ENCODE measurements around the gene PCDH15.
"Not testable (repeated sequence)": the region's sequence is repeated elsewhere in the genome, so short reads cannot be mapped to it uniquely, and the experiment has no call there.

Gene PCDH15

DNA sequence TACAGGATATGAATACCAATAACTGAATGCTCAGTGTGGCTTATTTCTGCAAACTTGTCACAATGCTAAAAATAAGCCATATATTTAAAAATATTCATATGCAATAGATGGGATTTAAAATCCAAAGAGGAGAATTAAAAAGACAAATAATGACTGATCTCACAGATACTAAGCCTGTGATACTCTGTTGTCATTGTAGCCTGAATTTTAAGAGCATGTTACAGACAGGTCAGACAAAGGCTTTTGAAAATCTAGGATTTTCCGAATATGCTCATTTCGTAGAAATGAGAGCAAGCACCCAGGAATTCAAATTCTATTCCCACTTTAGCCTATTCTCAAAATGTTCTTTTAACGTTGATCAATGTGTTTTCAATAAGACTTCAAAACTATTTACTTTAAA lies 269.7 kb downstream of the PCDH15 start:
- DNase-seq: no peak

DNA sequence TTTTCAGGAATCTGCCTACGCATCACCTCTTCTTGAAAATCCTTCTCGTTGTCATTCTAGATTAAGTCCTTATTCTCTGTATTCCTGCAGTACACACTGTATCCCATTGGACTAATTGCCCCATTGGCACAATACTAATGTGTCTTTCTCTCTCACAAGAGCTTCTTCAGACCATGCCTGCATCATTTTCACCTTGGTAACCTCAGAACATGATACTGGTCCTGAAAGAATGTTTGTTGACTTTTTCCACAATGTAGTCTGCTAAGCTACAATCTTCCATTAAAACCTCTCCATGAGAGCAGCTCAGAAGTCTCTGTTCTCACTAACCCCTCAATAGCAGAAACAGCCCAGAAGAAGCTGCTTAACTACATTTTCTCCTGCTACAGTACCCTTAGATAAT lies 270.7 kb downstream of the PCDH15 start:
- no peak for DNase-seq

DNA sequence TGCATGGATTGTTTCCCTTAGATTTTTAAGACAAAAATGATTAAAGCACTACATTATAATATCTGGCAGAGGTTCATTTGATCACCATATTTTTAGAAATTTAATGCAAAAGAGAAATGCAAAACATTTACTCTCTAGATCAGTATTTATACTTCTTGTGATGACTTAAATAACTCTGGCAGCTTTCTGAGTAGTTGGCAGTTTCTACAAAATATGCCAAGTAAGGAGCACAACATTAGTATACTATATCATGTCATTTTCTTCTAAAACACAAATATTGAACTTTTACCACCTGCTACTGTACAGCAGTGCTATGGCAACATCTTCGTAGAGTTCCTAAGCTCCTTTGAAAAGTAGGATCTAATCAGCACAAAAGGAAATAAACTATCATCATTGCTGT lies 275.2 kb downstream of the PCDH15 start:
- no peak for DNase-seq

DNA sequence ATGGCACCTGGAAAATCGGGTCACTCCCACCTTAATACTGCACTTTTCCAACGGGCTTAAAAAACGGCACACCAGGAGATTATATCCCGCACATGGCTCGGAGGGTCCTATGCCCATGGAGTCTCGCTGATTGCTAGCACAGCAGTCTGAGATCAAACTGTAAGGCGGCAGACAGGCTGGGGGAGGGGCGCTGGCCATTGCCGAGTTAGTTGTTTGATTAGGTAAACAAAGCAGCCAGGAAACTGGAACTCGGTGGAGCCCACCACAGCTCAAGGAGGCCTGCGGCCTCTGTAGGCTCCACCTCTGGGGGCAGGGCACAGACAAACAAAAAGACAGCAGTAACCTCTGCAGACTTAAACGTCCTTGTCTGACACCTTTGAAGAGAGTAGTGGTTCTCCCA lies 285.8 kb downstream of the PCDH15 start:
- not testable (repeated sequence) for DNase-seq

DNA sequence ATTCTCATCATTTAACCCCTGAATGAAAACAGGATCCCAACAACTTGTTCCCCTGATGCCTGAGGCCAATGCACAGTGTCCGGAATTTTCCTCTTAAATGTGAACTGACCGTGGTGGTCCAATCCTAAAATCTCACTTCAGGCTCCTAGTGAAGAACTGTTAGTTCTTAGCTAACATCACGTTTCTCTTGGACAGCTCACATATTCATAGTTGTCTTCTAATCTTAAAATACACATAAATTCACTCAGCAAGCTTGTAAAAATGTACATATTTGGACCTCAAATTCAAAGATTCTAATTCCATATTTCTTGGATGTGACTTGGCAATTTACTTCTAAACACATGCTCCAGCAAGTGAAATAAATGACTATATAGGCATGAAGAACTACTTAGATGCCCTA lies 297.2 kb downstream of the PCDH15 start:
- no peak for DNase-seq

DNA sequence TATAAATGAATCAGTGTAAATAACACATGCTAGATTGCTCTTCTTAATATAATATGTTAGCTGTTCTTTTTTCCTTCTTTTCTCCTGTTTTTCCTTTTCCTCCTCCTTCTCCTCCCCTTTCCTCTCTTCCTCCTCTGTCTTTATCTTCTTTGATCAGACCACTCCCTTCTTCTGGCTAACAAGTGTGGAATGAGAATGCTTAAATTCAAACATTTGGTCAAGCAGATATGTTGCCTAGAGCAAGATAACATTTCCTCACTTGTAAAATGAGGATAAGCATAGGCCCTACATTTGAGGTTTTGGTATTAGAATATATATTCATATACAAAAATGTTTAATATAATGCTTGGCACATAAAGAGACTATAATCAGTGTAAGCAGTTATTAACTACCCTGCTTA lies 299.1 kb downstream of the PCDH15 start:
- DNase-seq: no peak

DNA sequence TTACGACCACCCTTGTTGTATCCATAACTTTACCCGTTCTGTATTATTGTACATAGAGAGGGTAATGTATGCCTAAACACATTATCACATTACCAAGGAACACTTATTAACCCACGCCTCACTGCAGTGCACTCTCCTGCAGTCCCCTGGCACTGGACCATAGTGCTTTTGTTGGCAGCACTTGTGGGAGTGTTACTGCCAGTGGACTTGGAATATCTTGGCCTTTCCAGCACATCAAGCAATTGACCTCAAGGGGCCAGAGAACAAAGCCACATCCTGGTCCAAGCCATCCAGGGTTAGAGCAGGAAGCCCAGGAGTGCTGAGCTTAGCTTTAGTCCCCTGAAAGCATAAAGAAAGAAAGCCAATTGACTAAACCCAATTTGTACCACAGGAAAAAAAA lies 304.2 kb downstream of the PCDH15 start:
- DNase-seq: no peak

DNA sequence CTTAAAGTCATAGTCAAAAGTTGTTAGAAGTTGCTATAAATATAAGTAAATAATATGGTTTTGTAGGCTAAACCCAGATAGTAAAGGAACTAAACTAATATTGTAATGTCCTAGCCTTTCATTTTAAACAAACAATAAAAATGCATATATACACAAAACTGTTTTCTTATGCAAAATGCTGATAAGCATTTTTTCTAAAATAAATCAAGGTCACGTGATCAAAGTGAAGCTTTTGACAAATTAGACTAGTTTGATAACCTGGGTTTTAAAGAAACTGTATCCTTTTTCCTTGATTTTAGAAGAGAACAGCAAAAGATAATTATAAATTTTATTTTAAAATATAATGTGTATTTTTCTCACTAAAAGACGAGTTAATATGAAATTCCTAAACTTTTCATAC lies 313.3 kb downstream of the PCDH15 start:
- DNase-seq: no peak

DNA sequence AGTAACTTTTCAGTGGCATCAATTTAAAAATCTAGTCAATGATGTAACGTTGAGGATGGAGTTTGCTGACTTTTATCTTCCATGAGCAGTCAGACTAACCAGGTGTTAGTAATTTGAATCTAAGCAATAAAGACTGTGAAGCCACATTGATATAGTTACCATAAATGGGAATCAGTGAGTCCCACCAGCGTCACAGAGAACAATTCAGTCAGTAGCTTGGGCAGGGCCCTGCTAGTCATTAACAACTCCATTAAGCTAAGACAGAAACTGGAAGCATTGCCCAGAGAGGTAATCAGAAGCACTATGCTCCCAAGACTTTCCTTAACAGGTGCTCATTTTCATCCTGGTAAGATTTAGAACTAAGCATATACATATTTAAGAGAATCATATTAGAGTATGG lies 315.1 kb downstream of the PCDH15 start:
- no peak for DNase-seq

DNA sequence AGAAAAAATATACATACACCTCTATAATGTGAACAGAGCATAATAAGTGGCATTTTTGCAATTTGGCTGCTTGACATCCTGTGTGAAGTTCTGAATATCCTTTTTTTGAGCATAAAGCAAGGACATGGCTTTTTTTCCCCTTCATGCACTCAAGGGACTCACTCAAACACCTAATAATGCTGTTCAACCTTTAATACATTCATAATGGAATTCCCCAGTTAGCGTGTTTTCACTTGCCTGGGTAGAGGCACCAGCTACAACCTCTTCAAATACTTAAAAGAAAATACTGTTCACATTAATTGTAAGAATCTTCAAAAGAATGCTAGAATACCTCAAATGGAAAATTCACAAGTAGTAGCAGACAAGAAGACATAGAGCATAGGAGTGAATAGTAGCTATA lies 316.8 kb downstream of the PCDH15 start:
- no peak for DNase-seq

DNA sequence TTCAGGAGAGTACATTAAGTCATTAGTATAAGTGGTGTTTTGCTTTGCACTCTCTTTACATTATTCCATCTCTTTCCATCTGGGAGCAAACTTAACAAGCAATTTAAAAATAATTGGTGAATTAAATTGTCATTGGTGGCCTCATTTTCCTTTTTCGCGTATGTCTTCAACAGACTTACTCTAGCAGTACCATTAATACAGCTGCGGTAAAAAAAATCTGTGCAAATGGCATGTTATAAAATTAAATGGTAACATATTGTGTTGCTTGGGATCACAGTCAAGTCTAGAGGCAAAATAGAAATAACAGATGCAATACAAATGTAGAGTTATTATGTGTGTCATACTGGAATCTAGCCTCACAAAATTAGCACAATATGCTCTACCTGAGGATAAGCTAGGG lies 322.4 kb downstream of the PCDH15 start:
- DNase-seq: no peak

DNA sequence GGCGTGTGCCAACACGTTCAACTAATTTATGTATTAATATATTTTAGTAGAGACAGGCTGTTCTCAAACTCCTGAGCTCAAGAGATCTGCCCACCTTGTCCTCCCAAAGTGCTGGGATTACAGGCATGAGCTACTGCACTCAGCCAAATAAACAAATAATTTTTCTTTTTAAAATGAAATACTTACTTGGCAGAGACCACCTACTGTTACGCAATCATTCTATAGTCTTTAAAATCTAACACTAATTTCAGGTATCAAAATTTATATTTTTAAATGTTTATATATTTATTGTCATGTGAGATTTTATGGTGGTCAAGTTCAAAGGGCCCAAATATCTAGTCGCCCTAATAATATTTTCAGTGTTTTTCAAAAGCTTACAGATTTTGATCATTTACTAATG lies 323.3 kb downstream of the PCDH15 start:
- DNase-seq: no peak

DNA sequence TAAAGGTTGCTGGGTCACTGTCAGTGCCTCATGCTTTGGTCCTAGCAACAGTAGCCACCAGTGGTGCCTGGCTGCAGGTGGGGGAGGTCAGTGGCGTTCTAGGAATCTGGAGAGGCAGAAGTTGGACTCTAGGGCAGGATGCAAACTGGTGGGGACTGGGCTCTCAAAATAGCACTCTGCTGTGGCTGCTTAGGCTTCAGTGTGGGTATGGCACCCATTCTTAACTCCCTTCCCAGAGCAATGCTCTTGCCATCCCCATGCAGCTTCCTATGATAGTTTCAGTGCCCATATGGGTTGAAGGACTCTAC lies 330.8 kb downstream of the PCDH15 start:
- no peak for DNase-seq

DNA sequence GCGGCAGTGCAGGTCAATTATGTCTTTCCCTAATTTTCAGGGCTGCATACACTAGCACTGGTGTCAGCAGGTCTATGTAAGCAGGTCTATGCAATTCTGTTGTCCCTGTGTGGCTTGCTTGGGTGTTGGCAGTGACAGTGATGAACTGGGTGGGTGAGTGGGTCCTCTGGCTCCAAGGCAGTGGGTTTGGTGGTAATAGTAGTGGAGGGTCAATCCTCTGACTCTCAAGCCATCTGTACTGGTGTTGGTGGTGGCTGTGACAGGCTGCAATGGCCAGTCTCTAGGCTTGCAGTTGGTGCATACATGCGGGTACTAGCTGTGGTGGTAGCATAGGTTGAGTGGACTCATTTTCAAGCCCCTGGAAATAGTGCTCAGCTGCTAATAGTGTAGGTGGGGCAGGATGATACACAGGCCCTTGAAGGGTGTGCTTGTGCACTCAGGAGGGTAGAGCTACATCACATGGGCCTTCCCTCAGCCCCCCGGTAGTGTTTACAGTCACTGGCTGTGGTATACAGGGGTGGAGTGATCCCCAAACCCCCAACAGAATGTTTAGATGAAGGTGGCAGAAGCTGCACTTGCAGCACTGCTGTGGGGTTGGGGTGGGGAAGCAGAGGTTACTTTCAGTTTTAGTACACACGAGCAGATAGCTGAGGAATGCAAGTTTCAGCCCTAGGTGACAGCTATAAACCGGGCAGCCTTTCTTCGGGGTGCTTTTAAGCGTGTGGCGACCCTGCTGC lies 331.3 kb downstream of the PCDH15 start:
- DNase-seq: no peak

DNA sequence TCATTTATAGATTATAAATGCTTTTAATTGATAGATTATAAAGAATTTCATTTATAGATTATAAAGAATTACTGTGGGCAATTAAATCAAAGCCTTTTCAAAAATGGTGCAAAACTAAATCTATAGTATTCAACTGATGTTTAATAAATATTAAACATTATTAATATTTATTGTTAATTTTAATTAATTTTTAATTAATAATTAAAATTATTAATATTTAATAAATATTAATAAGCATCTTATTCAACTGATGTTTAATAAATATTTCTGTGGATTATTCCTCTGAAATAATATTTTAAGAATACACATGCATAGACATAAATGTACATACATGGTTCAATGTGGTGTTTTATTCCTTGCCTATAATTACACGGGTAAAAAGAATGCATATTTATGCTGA lies 346.8 kb downstream of the PCDH15 start:
- no peak for DNase-seq

DNA sequence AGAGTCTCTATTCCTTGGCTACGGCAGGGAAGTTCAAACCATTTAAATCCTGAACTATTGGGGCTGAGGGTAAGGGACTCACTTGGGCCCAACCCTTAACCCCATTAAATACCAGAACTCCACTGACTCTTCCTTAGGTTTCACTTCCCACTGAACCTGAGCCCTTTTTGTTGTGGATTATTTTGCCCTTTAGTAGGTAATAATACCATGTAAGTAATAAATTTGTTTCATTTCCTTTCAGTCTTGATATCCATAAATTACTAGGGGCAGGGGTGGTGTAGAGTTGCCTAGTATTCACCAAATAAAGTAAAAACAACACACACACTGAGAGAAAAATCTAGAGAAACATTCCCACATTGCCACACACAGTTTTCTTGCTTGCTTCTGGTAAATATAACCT lies 352.0 kb downstream of the PCDH15 start:
- no peak for DNase-seq

DNA sequence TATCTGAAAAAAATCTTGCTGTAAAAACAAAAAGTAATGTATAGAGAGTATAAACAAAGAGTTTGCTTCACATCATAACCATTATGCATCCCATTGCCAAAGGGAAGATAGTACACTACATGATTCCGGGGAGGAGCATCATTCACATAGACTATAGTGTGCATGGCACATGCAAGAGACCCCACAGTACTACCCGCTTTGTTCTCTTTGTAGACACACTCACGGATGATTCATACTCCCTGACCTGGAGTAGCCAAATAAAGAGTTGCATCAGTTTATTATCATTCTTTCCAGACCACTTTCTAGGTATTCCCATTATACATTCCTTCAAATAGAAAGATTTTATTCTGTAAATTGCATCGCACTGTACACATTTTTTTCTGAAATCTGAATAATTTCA lies 356.9 kb downstream of the PCDH15 start:
- no peak for DNase-seq

DNA sequence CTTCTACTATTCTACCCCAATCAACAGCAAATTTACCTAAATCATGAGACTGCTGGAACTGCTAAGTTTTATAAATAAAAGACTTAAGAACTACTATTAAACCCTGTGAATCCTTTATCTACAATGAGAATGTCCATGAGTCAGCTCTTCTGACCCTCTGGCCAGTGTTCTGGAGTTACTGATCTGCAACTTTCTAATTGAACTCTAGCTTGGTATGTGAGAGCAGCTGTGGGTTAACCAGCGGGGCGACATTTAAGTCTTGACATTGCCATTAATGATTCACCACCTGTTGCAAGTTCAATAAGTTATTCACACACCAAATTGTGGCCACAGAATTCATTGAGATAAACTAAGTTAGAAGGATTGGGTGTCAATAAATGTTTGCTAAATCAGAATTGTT lies 359.8 kb downstream of the PCDH15 start:
- no peak for DNase-seq

DNA sequence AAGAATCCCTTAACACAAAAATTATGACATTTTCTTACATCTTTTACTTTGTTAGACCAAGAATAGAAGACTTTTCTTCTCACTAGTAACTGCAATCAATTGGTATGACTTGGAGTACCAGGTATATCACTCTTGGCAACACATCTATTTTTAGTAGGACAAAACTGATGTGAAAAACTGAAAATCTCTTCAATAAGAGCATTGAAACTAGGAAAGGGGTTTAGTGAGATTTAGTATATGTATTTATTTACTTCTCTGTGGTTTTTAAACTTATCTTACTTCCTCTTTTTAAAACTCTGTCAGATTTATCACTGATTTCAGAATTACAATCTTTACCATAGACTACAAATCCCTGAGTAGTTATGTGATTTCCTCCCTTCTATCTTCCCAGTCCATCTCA lies 366.2 kb downstream of the PCDH15 start:
- no peak for DNase-seq

DNA sequence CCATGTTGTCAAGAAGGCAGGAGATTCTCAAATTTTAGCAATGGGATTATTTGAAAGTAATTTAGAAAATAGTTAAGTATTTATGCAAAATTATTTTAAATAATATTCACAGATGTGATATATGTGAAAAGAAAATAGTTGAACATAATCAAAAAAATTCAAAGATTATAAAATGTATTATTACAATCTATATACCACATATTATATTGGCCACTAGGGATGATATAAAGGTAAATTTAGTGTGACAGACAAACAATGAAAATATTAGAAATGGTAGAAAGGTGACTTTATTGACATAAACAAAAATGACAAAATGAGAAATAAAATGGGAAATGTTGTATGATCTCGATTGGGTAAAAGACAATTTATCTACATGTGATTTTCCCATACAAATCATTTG lies 385.5 kb downstream of the PCDH15 start:
- no peak for DNase-seq

DNA sequence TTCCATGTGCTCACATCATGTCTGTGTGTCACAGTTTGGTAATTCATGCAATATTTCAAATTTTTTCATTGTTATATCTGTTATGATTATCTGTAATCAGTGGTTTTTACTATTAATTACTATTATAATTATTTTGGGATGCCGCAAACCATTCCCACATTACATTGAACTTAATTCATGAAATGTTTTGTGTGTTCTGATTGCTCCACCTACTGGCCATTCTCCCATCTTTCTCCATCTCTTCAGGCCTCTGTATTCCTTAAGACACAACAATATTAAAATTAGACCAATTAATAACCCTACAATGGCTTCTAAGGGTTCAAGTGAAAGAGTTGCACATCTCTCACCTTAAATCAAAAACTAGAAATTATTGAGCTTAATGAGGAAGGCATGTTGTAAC lies 398.5 kb downstream of the PCDH15 start:
- no peak for DNase-seq

DNA sequence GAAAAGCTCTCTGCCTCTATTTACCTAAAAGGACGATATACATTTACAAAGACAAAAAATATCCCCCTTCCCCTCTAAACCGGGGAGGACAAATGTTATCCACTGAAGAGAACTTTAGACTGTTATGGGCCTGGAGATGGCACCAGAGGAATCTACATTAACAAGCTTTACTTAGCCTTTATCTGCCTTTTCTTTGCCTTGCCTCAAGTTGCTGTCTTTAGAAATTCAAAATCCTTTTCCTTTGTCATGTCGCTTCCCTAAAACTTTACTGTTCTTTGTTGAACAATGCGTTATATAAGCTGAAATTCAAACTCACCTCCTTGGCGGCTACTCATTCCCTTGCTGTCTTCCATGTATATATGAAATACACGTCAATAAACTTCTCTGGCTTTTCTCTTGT lies 405.0 kb downstream of the PCDH15 start:
- no peak for DNase-seq

DNA sequence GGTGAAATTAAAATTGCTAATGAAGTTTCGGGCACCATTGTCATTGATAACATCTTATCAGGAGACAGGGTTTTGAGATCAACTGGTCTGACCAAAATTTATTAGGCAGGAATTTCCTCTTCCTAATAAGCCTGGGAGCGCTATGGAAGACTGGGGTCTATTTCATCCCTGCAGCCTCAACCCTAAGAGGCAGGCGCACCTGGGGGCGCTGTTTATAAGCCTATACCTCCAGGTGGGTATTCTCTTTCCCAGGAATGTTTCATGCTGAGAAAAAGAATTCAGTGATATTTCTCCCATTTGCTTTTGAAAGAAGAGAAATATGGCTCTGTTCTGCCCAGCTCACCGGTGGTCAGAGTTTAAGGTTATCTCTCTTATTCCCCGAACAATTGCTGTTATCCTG lies 406.4 kb downstream of the PCDH15 start:
- DNase-seq: not testable (repeated sequence)

DNA sequence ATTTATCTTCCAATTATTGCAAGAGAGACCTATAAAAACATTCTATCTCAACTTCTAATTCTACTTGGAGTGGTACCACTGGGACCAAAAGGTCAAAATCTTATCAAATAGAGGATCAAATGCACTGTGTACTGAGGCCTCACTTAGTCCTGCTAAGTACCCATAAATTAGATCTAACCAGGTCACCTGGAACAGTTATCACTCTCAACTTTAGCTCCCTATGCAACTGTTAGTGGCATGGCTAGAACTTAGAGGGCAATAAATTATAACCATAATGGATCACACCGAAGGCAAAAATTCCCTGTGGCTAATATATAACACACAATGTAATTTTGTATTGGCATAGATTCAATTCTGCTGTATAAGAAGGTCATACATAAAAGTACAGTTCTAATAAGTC lies 428.9 kb downstream of the PCDH15 start:
- DNase-seq: no peak

DNA sequence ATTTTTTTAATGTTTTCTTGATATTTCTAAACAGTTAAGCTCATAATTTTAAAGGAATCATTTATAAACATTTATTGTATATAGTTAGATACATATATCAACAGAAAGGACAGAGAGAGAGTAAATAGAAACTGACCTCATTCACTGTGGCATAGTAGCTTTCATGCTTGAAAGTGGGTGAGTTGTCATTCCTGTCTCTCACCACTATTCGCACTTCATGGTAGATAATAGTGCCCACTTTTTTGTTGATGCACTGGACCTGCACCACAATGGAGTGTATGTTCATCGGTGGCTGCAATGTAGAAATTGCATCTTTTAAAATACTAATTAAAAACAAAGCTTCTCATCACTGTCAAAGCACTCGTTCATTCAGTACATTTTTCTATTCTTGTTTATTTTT lies 432.0 kb downstream of the PCDH15 start:
- DNase-seq: no peak

DNA sequence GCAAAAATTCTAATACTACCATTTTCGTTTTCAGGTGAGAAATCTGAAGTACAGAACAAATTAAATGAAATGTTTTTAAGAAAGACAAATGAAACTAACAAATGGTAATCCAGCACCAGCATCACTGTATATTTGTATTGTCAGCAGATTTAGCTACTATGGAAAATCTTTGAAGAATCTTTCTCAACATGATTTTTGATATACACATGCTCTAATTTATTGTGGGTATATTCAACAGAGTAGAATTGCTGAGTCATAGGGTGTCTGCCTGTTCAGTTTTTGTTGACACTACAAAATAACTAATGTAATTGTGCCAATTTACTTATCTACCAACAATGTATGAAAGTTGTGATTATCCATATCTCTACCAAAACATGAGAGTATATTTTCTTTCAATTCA lies 437.6 kb downstream of the PCDH15 start:
- no peak for DNase-seq

Data from activated T-cell treated with anti-CD3 and anti-CD28 coated beads for 4 hours (primary cell).